ENCODE data around the gene MUC5AC.

- TF ChIP-seq CTCF (IDR thresholded peaks at IDR 0.05) (no peak), POLR2A (IDR thresholded peaks at IDR 0.05) (no peak)
Measured at GRCh38 chr11:1122664-1123002, 35.1 kb upstream of the MUC5AC start.
